Neural cell (in vitro differentiated cells): ENCODE measurements around the gene EPYC.

Source experiments
- EZH2 ChIP-seq: fragments of 200-600, 300-800 bp; shearing (Covaris generic), sonication (generic); IDR thresholded peaks from 2 replicates; pipeline ENCODE4 v1.6.1; 2014; ENCODE audit warnings: antibody characterized with exemption, low read length, borderline replicate concordance, mild to moderate bottlenecking; ENCODE audit not compliant: insufficient read depth, poor library complexity, severe bottlenecking
- TF ChIP-seq, protein P1 (sequence below): fragments of 450-650 bp; IDR thresholded peaks from 2 replicates; pipeline ENCODE4 v1.5.1; 2014; ENCODE audit warnings: antibody characterized with exemption, mild to moderate bottlenecking, moderate library complexity; ENCODE audit not compliant: poor library complexity, severe bottlenecking

GRCh38 chr12:90924406-90924805, 80.4 kb downstream of the EPYC start:
- TF ChIP-seq EZH2: no peak
- TF ChIP-seq, protein P1, sequence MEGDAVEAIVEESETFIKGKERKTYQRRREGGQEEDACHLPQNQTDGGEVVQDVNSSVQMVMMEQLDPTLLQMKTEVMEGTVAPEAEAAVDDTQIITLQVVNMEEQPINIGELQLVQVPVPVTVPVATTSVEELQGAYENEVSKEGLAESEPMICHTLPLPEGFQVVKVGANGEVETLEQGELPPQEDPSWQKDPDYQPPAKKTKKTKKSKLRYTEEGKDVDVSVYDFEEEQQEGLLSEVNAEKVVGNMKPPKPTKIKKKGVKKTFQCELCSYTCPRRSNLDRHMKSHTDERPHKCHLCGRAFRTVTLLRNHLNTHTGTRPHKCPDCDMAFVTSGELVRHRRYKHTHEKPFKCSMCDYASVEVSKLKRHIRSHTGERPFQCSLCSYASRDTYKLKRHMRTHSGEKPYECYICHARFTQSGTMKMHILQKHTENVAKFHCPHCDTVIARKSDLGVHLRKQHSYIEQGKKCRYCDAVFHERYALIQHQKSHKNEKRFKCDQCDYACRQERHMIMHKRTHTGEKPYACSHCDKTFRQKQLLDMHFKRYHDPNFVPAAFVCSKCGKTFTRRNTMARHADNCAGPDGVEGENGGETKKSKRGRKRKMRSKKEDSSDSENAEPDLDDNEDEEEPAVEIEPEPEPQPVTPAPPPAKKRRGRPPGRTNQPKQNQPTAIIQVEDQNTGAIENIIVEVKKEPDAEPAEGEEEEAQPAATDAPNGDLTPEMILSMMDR: no peak
